K562 (cell line): Measurements from ENCODE around the gene KBTBD4.

Source experiments
- COPS2 ChIP-seq: fragments of 450-650 bp; conservative IDR thresholded peaks from 2 replicates; pipeline ENCODE4 v1.6.1; 2016; ENCODE audit warnings: mild to moderate bottlenecking, moderate library complexity
- ZNF76 ChIP-seq: fragments of 250-450 bp; sonication (Bioruptor Pico); IDR thresholded peaks from 2 replicates; pipeline ENCODE4 v1.4.0; 2020; ENCODE audit warnings: mild to moderate bottlenecking, moderate library complexity, borderline replicate concordance

GRCh38 chr11:47628026-47628425, 49.3 kb upstream of the KBTBD4 start:
- TF ChIP-seq ZNF76 (CRISPR knock-in tag) = no peak
- no peak for TF ChIP-seq COPS2
